ENCODE data around the gene HEXD.

DNA sequence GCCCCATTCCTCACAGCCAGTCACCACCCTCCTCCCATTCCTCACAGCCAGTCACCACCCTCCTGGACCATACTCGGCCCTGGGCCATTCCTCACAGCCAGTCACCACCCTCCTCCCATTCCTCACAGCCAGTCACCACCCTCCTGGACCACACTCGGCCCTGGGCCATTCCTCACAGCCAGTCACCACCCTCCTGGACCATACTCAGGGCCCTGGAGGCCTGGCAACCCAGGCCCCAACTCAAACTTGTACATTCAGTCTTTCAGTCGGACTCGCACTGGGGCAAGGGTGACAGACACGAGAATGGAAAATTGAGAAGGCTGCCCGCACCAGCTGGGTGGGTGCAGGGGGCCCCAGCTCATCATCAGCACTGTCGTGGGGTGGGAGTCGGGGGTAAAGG lies 71.0 kb downstream of the HEXD start:
- TF ChIP-seq POLR2AphosphoS5 (IDR thresholded peaks at IDR 0.05): no peak
- TF ChIP-seq CTCF (IDR thresholded peaks at IDR 0.05): no peak
- TF ChIP-seq POLR2A (IDR thresholded peaks at IDR 0.05): no peak
